T-cell (primary cell): ENCODE measurements around the gene KIAA0753. TPM values are rescaled to one million over a fixed set of nuclear protein-coding genes. Genes with fewer than 3 reads are reported as not detected.
A peak's percentile ranks its signal among the peaks of the same experiment; 100 is the strongest.

Experiments
- ATAC-seq, 4 experiments: fragments of 200-7000 bp in 3 of 4; fragments of 150-1000 bp in 1 of 4; cut with Tn5 transposase; replicated peaks in 1 of 4; 1 replicate in 3 of 4; 2 replicates in 1 of 4; pipeline ENCODE4 v1.10.0; 2021; ENCODE audit warnings: moderate library complexity in 3 of 4, mild to moderate bottlenecking in 2 of 4, moderate number of reproducible peaks in 1 of 4
- CTCF ChIA-PET, 2 donors: fragments of 300-600 bp; sonication (Branson Sonifier 250); formaldehyde crosslinking; loops; one replicate each; lab custom pipeline; 2022; ENCODE audit warnings: antibody characterized with exemption in 2 of 2; lab: Charles Lee
- POLR2A ChIA-PET, 2 donors: fragments of 300-600 bp; sonication (Branson Sonifier 250); formaldehyde crosslinking; loops; one replicate each; lab custom pipeline; 2022; ENCODE audit warnings: antibody characterized with exemption in 2 of 2; lab: Charles Lee
- DNase-seq, 35 experiments: peaks; one replicate each; pipeline versions ENCODE4 v3.0.0 to v3.0.0-alpha.2; 2013 to 2023
- H3K27ac ChIP-seq: one replicate; pipeline ENCODE4 v1.5.1; 2013; ENCODE audit warnings: low read length
- H3K27me3 ChIP-seq, 2 experiments: replicated peaks in 1 of 2; 1 replicate in 1 of 2; 2 replicates in 1 of 2; pipeline versions ENCODE4 v1.6.1 to v1.7.0; 2013; ENCODE audit warnings: low read length in 1 of 2, mixed read lengths in 1 of 2; ENCODE audit not compliant: control insufficient read depth in 2 of 2, insufficient read depth in 2 of 2; ENCODE audit errors: extremely low read depth in 1 of 2
- H3K36me3 ChIP-seq, 2 donors: 1 replicate in 1 of 2; 2 replicates in 1 of 2; pipeline versions ENCODE4 v1.6.1 to v1.7.0; 2013; ENCODE audit warnings: low read length in 1 of 2; ENCODE audit not compliant: control insufficient read depth in 2 of 2, insufficient read depth in 1 of 2; ENCODE audit errors: extremely low read depth in 1 of 2
- H3K4me1 ChIP-seq, 2 experiments: 1 replicate in 1 of 2; 2 replicates in 1 of 2; pipeline versions ENCODE4 v1.6.1 to v1.7.0; 2013; ENCODE audit warnings: low read length in 2 of 2, mixed read lengths in 1 of 2; ENCODE audit not compliant: insufficient read depth in 2 of 2, control insufficient read depth in 1 of 2; ENCODE audit errors: extremely low read depth in 1 of 2
- H3K4me3 ChIP-seq, 2 donors: 1 replicate in 1 of 2; 2 replicates in 1 of 2; pipeline versions ENCODE4 v1.5.1 to v1.7.0; 2013; ENCODE audit warnings: mild to moderate bottlenecking in 2 of 2, low read length in 1 of 2, moderate library complexity in 1 of 2; ENCODE audit not compliant: control insufficient read depth in 1 of 2; ENCODE audit errors: extremely low read depth in 1 of 2
- H3K9me3 ChIP-seq: 2 replicates; pipeline ENCODE4 v1.7.0; 2013
- H3K27ac Mint-ChIP-seq, 2 donors: one replicate each; pipeline ENCODE4 v1.8.0; 2020 to 2021; ENCODE audit warnings: mild to moderate bottlenecking in 2 of 2, mixed read lengths in 2 of 2
- H3K27me3 Mint-ChIP-seq, 2 donors: one replicate each; pipeline ENCODE4 v1.8.0; 2021 to 2022; ENCODE audit warnings: mixed read lengths in 2 of 2
- H3K36me3 Mint-ChIP-seq: one replicate; pipeline ENCODE4 v1.8.0; 2021; ENCODE audit warnings: mixed read lengths
- H3K4me1 Mint-ChIP-seq, 3 donors: one replicate each; pipeline ENCODE4 v1.8.0; 2020 to 2022; ENCODE audit warnings: mixed read lengths in 3 of 3, mild to moderate bottlenecking in 1 of 3
- H3K4me3 Mint-ChIP-seq, 3 donors: one replicate each; pipeline ENCODE4 v1.8.0; 2020 to 2022; ENCODE audit warnings: mild to moderate bottlenecking in 3 of 3, mixed read lengths in 3 of 3, moderate library complexity in 3 of 3
- H3K9me3 Mint-ChIP-seq, 3 donors: one replicate each; pipeline ENCODE4 v1.8.0; 2020 to 2022; ENCODE audit warnings: mixed read lengths in 3 of 3
- WGBS: methylation state at CpG from one replicate; pipeline ENCODE4 v1.1.5; 2013; ENCODE audit warnings: missing lambda C conversion rate; ENCODE audit not compliant: insufficient coverage; 5-methylcytosine and 5-hydroxymethylcytosine counted together
- total RNA-seq, 35 experiments: library from RNA in 6 of 35; stranded (reverse) in 6 of 35; fragments of 120-200 nt in 1 of 35; gene quantifications; one replicate each; pipeline versions ENCODE4 v1.2.1 to v1.2.4 and lab custom pipeline; 2013 to 2026

KIAA0753 gene
- total RNA-seq, 5 donors from 2014 or later (not counting 1 experiment from before 2014, with no cell fraction given), result 12.4 to 16.9 (median 15.9) TPM

DNA sequence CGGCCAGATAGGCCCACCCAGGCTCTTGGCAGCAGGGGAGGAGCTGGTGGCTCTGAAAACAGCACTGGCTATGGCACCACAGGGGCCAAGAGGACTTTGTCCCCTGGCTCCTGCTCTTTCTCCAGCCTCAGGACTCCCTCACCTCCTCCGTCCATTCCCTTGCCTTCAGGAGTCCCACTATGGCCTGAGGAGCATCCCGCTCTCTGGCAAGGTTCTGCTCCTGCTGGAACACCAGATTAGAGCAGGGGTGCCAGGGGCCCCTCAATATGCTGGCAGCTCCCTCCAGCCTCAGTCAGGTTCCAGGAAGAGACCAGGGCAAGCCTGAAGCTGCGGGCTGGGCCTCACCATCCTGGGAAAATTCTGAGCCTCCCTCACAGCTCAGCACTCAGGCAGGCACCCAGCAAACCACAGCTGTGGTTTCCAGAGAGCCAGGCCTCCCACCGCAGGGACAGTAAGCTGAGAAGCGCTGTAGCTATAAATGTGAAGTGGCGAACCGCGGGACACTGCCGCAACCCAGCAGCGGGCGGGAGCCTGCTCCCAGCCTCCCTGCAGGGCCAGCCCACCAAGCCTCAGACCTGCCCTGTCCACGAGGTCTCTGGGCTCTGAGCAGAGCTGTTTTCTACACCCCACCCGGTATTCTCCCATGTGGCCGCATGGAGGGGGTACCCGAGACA is 36.8 kb upstream of the KIAA0753 start:
- Histone ChIP-seq H3K27ac (no peak overlapping the region), H3K9me3 (no peaks in the 10 kb centered on the region), H3K4me1 (peaks cover 0 to 10% of the 10 kb centered on the region in 2 experiments), H3K36me3 (no peaks in the 10 kb centered on the region), H3K4me3 (no peak overlapping the region), H3K27me3 (peaks cover 3 to 36% of the 10 kb centered on the region in 2 experiments)
- 19% methylated on average over 13 of the region's 16 CpGs for WGBS
- peaks cover 22 to 29% of the 10 kb centered on the region in 2 donors for H3K27me3 Mint-ChIP-seq
- ChIA-PET POLR2A (no interaction called here), CTCF (no interaction called here)
- H3K9me3 Mint-ChIP-seq, result no peaks in the 10 kb centered on the region
- H3K27ac Mint-ChIP-seq, result no peak overlapping the region
- peak in 1 of 4 experiments; percentile 35 for ATAC-seq
- no peak for DNase-seq
- H3K36me3 Mint-ChIP-seq, result no peaks in the 10 kb centered on the region
- H3K4me3 Mint-ChIP-seq, result no peak overlapping the region
- peaks cover 11 to 13% (median 12%) of the 10 kb centered on the region in 3 donors for H3K4me1 Mint-ChIP-seq

DNA sequence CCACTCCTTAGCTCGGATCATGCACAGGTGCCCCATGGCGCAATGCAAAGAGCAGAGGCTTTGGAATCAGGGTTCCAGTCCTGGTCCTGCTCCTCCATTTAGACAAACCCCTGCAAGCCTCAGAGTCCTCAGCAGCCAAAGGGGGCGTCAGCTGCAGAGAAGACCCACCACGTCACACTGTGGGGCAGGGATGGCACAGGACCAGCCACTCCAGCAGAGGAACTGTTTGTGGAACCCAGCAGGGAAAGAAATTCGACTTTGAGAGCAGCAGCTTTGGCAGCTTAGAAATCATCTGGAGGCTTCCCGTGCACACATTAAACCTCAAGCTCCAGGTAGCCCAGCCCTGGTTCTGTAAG is 36.3 kb upstream of the KIAA0753 start:
- no peaks in the 10 kb centered on the region for H3K36me3 Mint-ChIP-seq
- no peak overlapping the region for H3K4me3 Mint-ChIP-seq
- POLR2A ChIA-PET, result no interaction called here
- Histone ChIP-seq H3K36me3 (no peaks in the 10 kb centered on the region), H3K4me1 (peaks cover 0 to 10% of the 10 kb centered on the region in 2 experiments), H3K27ac (no peak overlapping the region), H3K27me3 (peaks cover 3 to 34% of the 10 kb centered on the region in 2 experiments), H3K4me3 (no peak overlapping the region), H3K9me3 (no peaks in the 10 kb centered on the region)
- ATAC-seq, result no peak
- DNase-seq, result no peak
- 75% methylated on average over 6 of the region's 6 CpGs for WGBS
- H3K9me3 Mint-ChIP-seq, result no peaks in the 10 kb centered on the region
- CTCF ChIA-PET, result interaction anchor here in 1 of 2 donors (0.7 kb wide), 1 partner anchor 17 kb away, joined by 3 read pairs; no protein-coding TSS in a partner anchor
- peaks cover 11 to 13% (median 12%) of the 10 kb centered on the region in 3 donors for H3K4me1 Mint-ChIP-seq
- peaks cover 17 to 23% of the 10 kb centered on the region in 2 donors for H3K27me3 Mint-ChIP-seq
- H3K27ac Mint-ChIP-seq, result no peak overlapping the region

DNA sequence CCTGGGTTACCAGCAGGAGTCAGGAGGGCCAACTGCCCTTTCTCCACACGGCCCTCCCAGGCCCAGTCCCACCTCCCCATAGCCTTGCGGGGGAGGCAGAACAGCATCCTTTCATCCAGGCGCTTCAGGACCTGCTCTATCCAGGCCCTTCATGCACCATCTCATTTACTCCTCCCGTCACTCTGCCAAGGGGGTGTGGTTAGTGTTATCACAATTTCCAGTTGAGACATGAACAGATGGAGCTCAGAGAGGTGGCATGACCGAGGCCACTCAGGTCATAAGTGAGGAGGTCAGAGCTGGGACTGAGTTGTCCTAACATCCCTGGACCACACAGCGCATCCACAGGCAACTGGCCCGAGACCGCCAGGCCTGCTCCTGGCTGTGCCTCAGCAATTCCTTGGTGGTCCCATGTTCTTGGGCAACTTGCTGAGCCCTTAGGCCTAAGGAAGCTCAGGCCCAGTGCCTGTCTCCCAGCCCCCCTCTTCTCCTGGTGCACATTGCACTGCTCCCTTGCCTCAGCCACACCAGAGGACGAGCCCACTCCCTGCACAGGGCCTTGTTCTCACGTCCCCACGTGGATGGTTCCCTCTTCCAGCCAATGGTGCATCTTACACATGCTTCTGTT is 34.8 kb upstream of the KIAA0753 start:
- H3K27me3 Mint-ChIP-seq, result peaks cover 8 to 18% of the 10 kb centered on the region in 2 donors
- POLR2A ChIA-PET, result no interaction called here
- CTCF ChIA-PET, result no interaction called here
- ATAC-seq (no peak), DNase-seq (no peak)
- Histone ChIP-seq H3K27ac (no peak overlapping the region), H3K36me3 (no peaks in the 10 kb centered on the region), H3K27me3 (peaks cover 3 to 32% of the 10 kb centered on the region in 2 experiments), H3K4me3 (no peak overlapping the region), H3K4me1 (peaks cover 0 to 10% of the 10 kb centered on the region in 2 experiments), H3K9me3 (no peaks in the 10 kb centered on the region)
- H3K4me3 Mint-ChIP-seq, result no peak overlapping the region
- no peaks in the 10 kb centered on the region for H3K9me3 Mint-ChIP-seq
- peaks cover 11 to 13% (median 12%) of the 10 kb centered on the region in 3 donors for H3K4me1 Mint-ChIP-seq
- no peaks in the 10 kb centered on the region for H3K36me3 Mint-ChIP-seq
- no peak overlapping the region for H3K27ac Mint-ChIP-seq
- 66% methylated on average over 7 of the region's 11 CpGs for WGBS

DNA sequence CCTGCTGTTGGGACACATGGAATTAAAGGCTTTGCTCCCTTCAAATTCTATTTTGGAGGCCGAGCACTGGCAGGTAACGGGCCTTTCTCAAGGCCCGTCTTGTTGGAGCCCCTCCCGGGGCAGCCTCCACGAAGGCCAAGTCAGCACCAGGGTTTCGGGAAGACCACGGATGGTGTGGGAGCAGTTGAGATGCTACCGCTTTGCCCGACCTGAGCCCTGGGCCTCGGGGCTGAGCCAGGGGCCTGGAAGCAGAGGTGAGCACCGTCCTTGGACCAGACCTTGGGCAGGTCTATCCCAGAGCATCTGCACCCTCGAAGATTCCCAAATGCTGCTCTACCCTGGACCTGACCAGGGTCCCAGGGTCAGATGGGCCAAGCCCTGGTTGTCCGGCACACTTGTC is 34.1 kb upstream of the KIAA0753 start:
- Mint-ChIP-seq H3K27me3 (peaks cover 4 to 13% of the 10 kb centered on the region in 2 donors), H3K4me3 (no peak overlapping the region), H3K27ac (no peak overlapping the region), H3K4me1 (peaks cover 11 to 13% (median 12%) of the 10 kb centered on the region in 3 donors), H3K36me3 (no peaks in the 10 kb centered on the region), H3K9me3 (no peaks in the 10 kb centered on the region)
- DNase-seq, result no peak
- no peaks in the 10 kb centered on the region for H3K36me3 ChIP-seq
- ATAC-seq, result no peak
- peaks cover 3 to 27% of the 10 kb centered on the region in 2 experiments for H3K27me3 ChIP-seq
- H3K4me1 ChIP-seq, result peaks cover 0 to 10% of the 10 kb centered on the region in 2 experiments
- 93% methylated on average over 13 of the region's 13 CpGs for WGBS
- H3K4me3 ChIP-seq, result no peak overlapping the region
- CTCF ChIA-PET, result no interaction called here
- POLR2A ChIA-PET, result no interaction called here
- no peaks in the 10 kb centered on the region for H3K9me3 ChIP-seq
- H3K27ac ChIP-seq, result no peak overlapping the region

DNA sequence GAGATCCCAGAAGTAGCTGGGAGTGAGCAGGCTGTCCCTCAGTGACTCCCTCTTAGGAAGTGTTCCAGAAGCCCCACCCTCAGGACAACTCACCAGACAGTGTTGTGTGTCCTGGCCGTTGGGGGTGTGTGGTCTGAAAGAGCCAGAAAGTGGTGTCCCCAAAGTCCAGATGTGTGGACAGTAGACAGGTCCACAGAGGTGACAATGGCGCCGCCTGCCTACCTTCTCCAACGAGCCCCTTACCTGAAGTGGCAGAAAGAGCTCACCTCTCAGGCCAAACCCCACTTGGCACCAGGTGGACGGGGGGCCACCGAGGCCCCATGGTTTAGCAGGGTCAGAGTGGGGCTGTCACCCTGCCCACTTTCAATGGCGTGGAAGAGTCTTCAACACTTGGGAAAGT is 30.9 kb upstream of the KIAA0753 start:
- no peaks in the 10 kb centered on the region for H3K9me3 ChIP-seq
- Mint-ChIP-seq H3K4me3 (no peak overlapping the region), H3K9me3 (no peaks in the 10 kb centered on the region), H3K27ac (no peak overlapping the region), H3K4me1 (peaks cover 2 to 13% (median 3%) of the 10 kb centered on the region in 3 donors), H3K27me3 (peaks cover 0 to 2% of the 10 kb centered on the region in 2 donors), H3K36me3 (peaks cover 9% of the 10 kb centered on the region)
- no peaks in the 10 kb centered on the region for H3K27me3 ChIP-seq
- ATAC-seq (no peak), DNase-seq (no peak)
- POLR2A ChIA-PET, result no interaction called here
- no peaks in the 10 kb centered on the region for H3K36me3 ChIP-seq
- no peak overlapping the region for H3K27ac ChIP-seq
- no peak overlapping the region for H3K4me3 ChIP-seq
- CTCF ChIA-PET, result no interaction called here
- WGBS, result 87% methylated on average over 6 of the region's 7 CpGs
- H3K4me1 ChIP-seq, result no peaks in the 10 kb centered on the region

DNA sequence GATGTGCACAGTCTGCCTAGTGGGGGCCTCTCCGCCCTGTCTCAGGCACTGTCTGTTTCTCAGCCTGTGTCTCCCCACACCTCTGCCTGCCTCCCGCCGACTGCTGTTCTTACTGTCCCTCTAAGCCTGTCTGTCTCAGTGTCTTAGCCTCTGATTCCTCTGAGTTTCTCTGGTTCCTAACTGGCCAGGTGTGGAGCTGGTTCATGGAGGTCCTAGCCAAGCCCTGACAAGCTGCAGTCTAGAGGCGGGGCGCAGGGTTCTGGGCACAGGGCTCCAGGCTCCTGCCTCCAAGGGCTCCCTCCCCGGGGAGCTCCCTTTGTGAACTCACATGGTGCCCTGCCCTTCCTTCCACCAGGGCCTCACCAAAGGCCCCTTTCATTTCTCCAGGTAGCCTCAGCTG is 30.5 kb upstream of the KIAA0753 start:
- 87% methylated on average over 6 of the region's 6 CpGs for WGBS
- no peaks in the 10 kb centered on the region for H3K36me3 ChIP-seq
- H3K4me3 ChIP-seq, result no peak overlapping the region
- ATAC-seq (no peak), DNase-seq (no peak)
- POLR2A ChIA-PET, result no interaction called here
- H3K27me3 Mint-ChIP-seq, result peaks cover 0 to 2% of the 10 kb centered on the region in 2 donors
- H3K36me3 Mint-ChIP-seq, result peaks cover 9% of the 10 kb centered on the region
- H3K27me3 ChIP-seq, result peaks cover 0 to 3% of the 10 kb centered on the region in 2 experiments
- no peak overlapping the region for H3K4me3 Mint-ChIP-seq
- peaks cover 3 to 17% (median 4%) of the 10 kb centered on the region in 3 donors for H3K4me1 Mint-ChIP-seq
- H3K4me1 ChIP-seq, result peaks cover 0 to 3% of the 10 kb centered on the region in 2 experiments
- CTCF ChIA-PET, result no interaction called here
- H3K27ac Mint-ChIP-seq, result no peak overlapping the region
- no peaks in the 10 kb centered on the region for H3K9me3 ChIP-seq
- no peak overlapping the region for H3K27ac ChIP-seq
- H3K9me3 Mint-ChIP-seq, result no peaks in the 10 kb centered on the region
